ENCODE measurements around the gene CNOT6L. TPM values are rescaled to one million over a fixed set of nuclear protein-coding genes. Genes with fewer than 3 reads are reported as not detected.
A peak's percentile ranks its signal among the peaks of the same experiment; 100 is the strongest.
"Not testable (repeated sequence)": the region's sequence is repeated elsewhere in the genome, so short reads cannot be mapped to it uniquely, and the experiment has no call there.

CNOT6L gene
- polyA plus RNA-seq, 1 of the 3 experiments (the other 2 are of a cell fraction) = 2.8 TPM

- WGBS (ENCODE audit: low lambda C conversion rate) = 93% methylated on average over 3 of the region's 3 CpGs
- no peak for DNase-seq
Measured at GRCh38 chr4:77865259-77865658, 46.1 kb upstream of the CNOT6L start.

DNA sequence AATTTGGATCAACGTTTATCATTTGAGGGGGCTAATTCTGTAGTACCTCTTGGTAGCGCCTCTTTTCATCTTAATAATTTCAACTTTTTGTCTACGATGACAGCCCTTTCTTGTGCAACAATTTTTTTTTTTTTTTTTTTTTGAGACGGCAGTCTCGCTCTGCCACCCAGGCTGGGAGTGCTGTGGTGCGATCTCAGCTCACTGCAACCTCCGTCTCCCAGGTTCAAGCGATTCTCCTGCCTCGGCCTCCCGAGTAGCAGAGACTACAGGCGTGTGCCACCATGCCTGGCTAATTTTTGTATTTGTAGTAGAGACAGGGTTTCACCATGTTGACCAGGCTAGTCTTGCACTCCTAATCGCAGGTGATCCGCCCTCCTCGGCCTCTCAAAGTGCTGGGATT lies 44.2 kb upstream of the CNOT6L start:
- H2AFZ ChIP-seq (ENCODE audit: low read depth) = peak overlapping the region; percentile 83
- POLR2A ChIA-PET; H3K27me3 ChIP-seq (ENCODE audit: insufficient read depth); H3K4me1 ChIP-seq (ENCODE audit: control insufficient read depth in 1 of 2, insufficient read depth in 2 of 2, low read depth in 1 of 2, low read length in 1 of 2); H4K20me1 ChIP-seq (ENCODE audit: insufficient read depth); H3K9me2 ChIP-seq; DNase-seq; H3K9me3 ChIP-seq; CTCF ChIA-PET: not testable (repeated sequence)
- peaks cover 2 to 16% of the 10 kb centered on the region in 2 experiments for H3K36me3 ChIP-seq (replicated peaks in 1 of 2; ENCODE audit: control insufficient read depth in 1 of 2, insufficient read depth in 2 of 2, low read length in 1 of 2)
- peak overlapping the region; percentile 69 to 98 for H3K4me3 ChIP-seq (ENCODE audit: low read depth in 2 of 2, low read length in 1 of 2)
- peak overlapping the region; percentile 97 for H3K9ac ChIP-seq
- peak overlapping the region; percentile 97 to 99; a peak in 3 of 4 replicates for H3K27ac ChIP-seq (ENCODE audit: low read depth in 2 of 2, low read length in 1 of 2)
- 14% methylated on average over 14 of the region's 14 CpGs for WGBS (ENCODE audit: low lambda C conversion rate)
- peaks cover 20% of the 10 kb centered on the region for H3F3A ChIP-seq (replicated peaks; ENCODE audit: insufficient read depth)
- peaks cover 44% of the 10 kb centered on the region for H3K79me2 ChIP-seq (ENCODE audit: insufficient read depth)
- H3K4me2 ChIP-seq = peak overlapping the region; percentile 65

More at GRCh38 chr4:77865259-77865658, 46.1 kb upstream of the CNOT6L start:
- no peak overlapping the region for H3K4me2 ChIP-seq
- TF ChIP-seq YY1 (IDR thresholded peaks at IDR 0.05; ENCODE audit: low read depth) (no peak), JUND (IDR thresholded peaks at IDR 0.05) (no peak), NFIC (IDR thresholded peaks at IDR 0.05; ENCODE audit: borderline replicate concordance) (no peak), RAD21 (IDR thresholded peaks at IDR 0.05; ENCODE audit: low read length) (no peak), ELF1 (IDR thresholded peaks at IDR 0.05) (no peak), TAF1 (IDR thresholded peaks at IDR 0.05; ENCODE audit: borderline replicate concordance, low read depth, low read length) (no peak), ZBTB33 (IDR thresholded peaks at IDR 0.05; ENCODE audit: borderline replicate concordance, low read depth) (no peak), GABPA (IDR thresholded peaks at IDR 0.05; ENCODE audit: low read depth) (no peak), NRF1 (IDR thresholded peaks at IDR 0.05; ENCODE audit: low read depth, low read length) (no peak), CHD2 (IDR thresholded peaks at IDR 0.05; ENCODE audit: low read length, partially characterized antibody) (no peak), USF2 (IDR thresholded peaks at IDR 0.05; ENCODE audit: borderline replicate concordance, low read depth, low read length) (no peak), SMC3 (IDR thresholded peaks at IDR 0.05; ENCODE audit: low read depth, low read length) (no peak), FOSL2 (IDR thresholded peaks at IDR 0.05; ENCODE audit: borderline replicate concordance, low read depth) (no peak), EZH2phosphoT487 (IDR thresholded peaks at IDR 0.05; ENCODE audit: borderline replicate concordance, low read depth) (no peak), GATA2 (CRISPR knock-in tag; IDR thresholded peaks at IDR 0.05) (no peak)
- TF ChIP-seq, protein P1, sequence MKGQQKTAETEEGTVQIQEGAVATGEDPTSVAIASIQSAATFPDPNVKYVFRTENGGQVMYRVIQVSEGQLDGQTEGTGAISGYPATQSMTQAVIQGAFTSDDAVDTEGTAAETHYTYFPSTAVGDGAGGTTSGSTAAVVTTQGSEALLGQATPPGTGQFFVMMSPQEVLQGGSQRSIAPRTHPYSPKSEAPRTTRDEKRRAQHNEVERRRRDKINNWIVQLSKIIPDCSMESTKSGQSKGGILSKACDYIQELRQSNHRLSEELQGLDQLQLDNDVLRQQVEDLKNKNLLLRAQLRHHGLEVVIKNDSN (IDR thresholded peaks at IDR 0.05; ENCODE audit: borderline replicate concordance, low read depth) = no peak
- no peak overlapping the region for H2AFZ ChIP-seq (ENCODE audit: low read depth)
- H3F3A ChIP-seq (replicated peaks; ENCODE audit: insufficient read depth) = peaks cover 20% of the 10 kb centered on the region
- no peaks in the 10 kb centered on the region; a peak in 2 of 4 replicates for H3K4me1 ChIP-seq (ENCODE audit: control insufficient read depth in 1 of 2, insufficient read depth in 2 of 2, low read depth in 1 of 2, low read length in 1 of 2)
- no peak overlapping the region for H3K27ac ChIP-seq (ENCODE audit: low read depth in 2 of 2, low read length in 1 of 2)
- H3K79me2 ChIP-seq (ENCODE audit: insufficient read depth) = peaks cover 63% of the 10 kb centered on the region
- no peaks in the 10 kb centered on the region for H3K27me3 ChIP-seq (ENCODE audit: insufficient read depth)
- no peaks in the 10 kb centered on the region for H4K20me1 ChIP-seq (ENCODE audit: insufficient read depth)
- no peak overlapping the region for H3K9ac ChIP-seq
- H3K36me3 ChIP-seq (replicated peaks in 1 of 2; ENCODE audit: control insufficient read depth in 1 of 2, insufficient read depth in 2 of 2, low read length in 1 of 2) = peaks cover 2 to 16% of the 10 kb centered on the region in 2 experiments
- no peak overlapping the region for H3K4me3 ChIP-seq (ENCODE audit: low read depth in 2 of 2, low read length in 1 of 2)
- ChIA-PET POLR2A (interaction anchor here (0.7 kb wide), 1 partner anchor 621 kb away, joined by 6 read pairs; no protein-coding TSS in a partner anchor), CTCF (no interaction called here)
- H3K9me3 ChIP-seq = no peaks in the 10 kb centered on the region
- H3K9me2 ChIP-seq = no peaks in the 10 kb centered on the region
